Neuronal stem cell (in vitro differentiated cells): ENCODE measurements around the gene YY1.
A peak's percentile ranks its signal among the peaks of the same experiment; 100 is the strongest.
"Not testable (repeated sequence)": the region's sequence is repeated elsewhere in the genome, so short reads cannot be mapped to it uniquely, and the experiment has no call there.

Source experiments
- DNase-seq: peaks from one replicate; pipeline ENCODE4 v3.0.0-alpha.2; 2013; ENCODE audit warnings: low spot score
- H2AFZ ChIP-seq: one replicate; pipeline ENCODE4 v1.6.1; 2013; ENCODE audit warnings: mild to moderate bottlenecking, low read length, inconsistent platforms
- H2AK5ac ChIP-seq: 2 replicates; pipeline ENCODE4 v1.6.1; 2013; ENCODE audit warnings: low read depth, mild to moderate bottlenecking, inconsistent platforms, low read length, moderate library complexity, mixed read lengths
- H2BK120ac ChIP-seq: 2 replicates; pipeline ENCODE4 v1.6.1; 2013; ENCODE audit warnings: low read depth, mild to moderate bottlenecking, inconsistent platforms, low read length, moderate library complexity, mixed read lengths
- H2BK12ac ChIP-seq: one replicate; pipeline ENCODE4 v1.6.1; 2013; ENCODE audit warnings: low read length, inconsistent platforms
- H2BK15ac ChIP-seq: 2 replicates; pipeline ENCODE4 v1.6.1; 2013; ENCODE audit warnings: mild to moderate bottlenecking, low read length, inconsistent platforms, mixed read lengths
- H2BK5ac ChIP-seq: one replicate; pipeline ENCODE4 v1.6.1; 2013; ENCODE audit warnings: inconsistent platforms, mild to moderate bottlenecking, low read length, moderate library complexity
- H3K14ac ChIP-seq: one replicate; pipeline ENCODE4 v1.6.1; 2013; ENCODE audit warnings: low read length, inconsistent platforms
- H3K18ac ChIP-seq: 2 replicates; pipeline ENCODE4 v1.6.1; 2013; ENCODE audit warnings: low read length, inconsistent platforms
- H3K23ac ChIP-seq: 2 replicates; pipeline ENCODE4 v1.6.1; 2013; ENCODE audit warnings: low read depth, mild to moderate bottlenecking, mixed read lengths, low read length, inconsistent platforms; ENCODE audit not compliant: poor library complexity
- H3K27ac ChIP-seq: replicated peaks from 3 replicates; pipeline ENCODE4 v1.5.1; 2013; ENCODE audit warnings: low read length, inconsistent platforms
- H3K27me3 ChIP-seq, 3 experiments: 2 replicates each; pipeline ENCODE4 v1.6.1; 2013; ENCODE audit warnings: low read length in 3 of 3, mild to moderate bottlenecking in 2 of 3, inconsistent platforms in 1 of 3, low read depth in 1 of 3, mixed read lengths in 1 of 3, moderate library complexity in 1 of 3; ENCODE audit not compliant: control insufficient read depth in 3 of 3, insufficient read depth in 3 of 3
- H3K36me3 ChIP-seq, 2 donors: replicated peaks in 1 of 2; 2 replicates each; pipeline ENCODE4 v1.6.1; 2013; ENCODE audit warnings: low read length in 2 of 2; ENCODE audit not compliant: control insufficient read depth in 2 of 2, insufficient read depth in 2 of 2
- H3K4ac ChIP-seq: 2 replicates; pipeline ENCODE4 v1.6.1; 2013; ENCODE audit warnings: inconsistent platforms, mild to moderate bottlenecking, low read length, moderate library complexity
- H3K4me1 ChIP-seq, 2 donors: 1 replicate in 1 of 2; 2 replicates in 1 of 2; pipeline ENCODE4 v1.6.1; 2013; ENCODE audit warnings: low read length in 2 of 2, low read depth in 1 of 2; ENCODE audit not compliant: control insufficient read depth in 2 of 2, insufficient read depth in 1 of 2
- H3K4me2 ChIP-seq: one replicate; pipeline ENCODE4 v1.6.1; 2013; ENCODE audit warnings: mild to moderate bottlenecking, low read length, inconsistent platforms; ENCODE audit not compliant: insufficient read depth, poor library complexity, severe bottlenecking
- H3K4me3 ChIP-seq, 2 donors: 2 replicates each; pipeline ENCODE4 v1.5.1; 2013; ENCODE audit warnings: low read length in 2 of 2, mild to moderate bottlenecking in 2 of 2, inconsistent platforms in 1 of 2, moderate library complexity in 1 of 2
- H3K79me1 ChIP-seq: one replicate; pipeline ENCODE4 v1.6.1; 2013; ENCODE audit warnings: low read depth, mild to moderate bottlenecking, inconsistent platforms, low read length, moderate library complexity
- H3K9ac ChIP-seq: one replicate; pipeline ENCODE4 v1.6.1; 2013; ENCODE audit warnings: mild to moderate bottlenecking, low read depth, low read length, inconsistent platforms; ENCODE audit not compliant: poor library complexity
- H3K9me3 ChIP-seq, 2 donors: replicated peaks in 1 of 2; 2 replicates each; pipeline versions ENCODE3 to v1.6.1; 2013; ENCODE audit warnings: low read length in 2 of 2, mild to moderate bottlenecking in 2 of 2, inconsistent platforms in 1 of 2, low read depth in 1 of 2, mixed read lengths in 1 of 2, moderate library complexity in 1 of 2; ENCODE audit not compliant: control insufficient read depth in 2 of 2, insufficient read depth in 1 of 2
- H4K8ac ChIP-seq: one replicate; pipeline ENCODE4 v1.6.1; 2013; ENCODE audit warnings: low read depth, mild to moderate bottlenecking, inconsistent platforms, low read length, moderate library complexity
- H4K91ac ChIP-seq: one replicate; pipeline ENCODE4 v1.6.1; 2013; ENCODE audit warnings: low read length, low read depth, mild to moderate bottlenecking, inconsistent platforms; ENCODE audit not compliant: poor library complexity
- WGBS, 2 donors: extraction: QIAGEN DNeasy Blood & Tissue Kit; methylation state at CpG; one replicate each; pipeline ENCODE4 v1.1.7; 2013; ENCODE audit warnings: missing lambda C conversion rate in 2 of 2, mixed read lengths in 1 of 2; ENCODE audit not compliant: insufficient read length in 2 of 2, insufficient replicate concordance in 1 of 2; ENCODE audit errors: extremely low coverage in 2 of 2; 5-methylcytosine and 5-hydroxymethylcytosine counted together

Gene YY1

GRCh38 chr14:100287202-100287997 lies 48.5 kb downstream of the YY1 start:
- H3K18ac ChIP-seq = no peak overlapping the region
- peaks cover 10% of the 10 kb centered on the region for H3K79me1 ChIP-seq
- no peaks in the 10 kb centered on the region for H3K27me3 ChIP-seq
- H2BK15ac ChIP-seq = no peak overlapping the region
- no peak overlapping the region for H3K9ac ChIP-seq
- no peak overlapping the region for H2AK5ac ChIP-seq
- no peak overlapping the region for H3K4ac ChIP-seq
- no peak overlapping the region for H3K14ac ChIP-seq
- WGBS, 2 donors = no CpG with 5 or more reads among the region's 12 CpGs
- H4K91ac ChIP-seq = no peak overlapping the region
- no peak overlapping the region for H3K23ac ChIP-seq
- no peak overlapping the region for H2BK12ac ChIP-seq
- peak overlapping the region; percentile 4 for H3K27ac ChIP-seq
- H3K4me1 ChIP-seq = peaks cover 6 to 9% of the 10 kb centered on the region in 2 donors
- H3K4me2 ChIP-seq = no peak overlapping the region
- DNase-seq = no peak
- no peak overlapping the region for H2BK120ac ChIP-seq
- no peak overlapping the region for H2BK5ac ChIP-seq
- no peak overlapping the region for H4K8ac ChIP-seq
- H3K9me3 ChIP-seq = peaks cover 0 to 1% of the 10 kb centered on the region in 2 donors
- H3K4me3 ChIP-seq = no peak overlapping the region
- H2AFZ ChIP-seq = no peak overlapping the region
- peaks cover 33 to 45% of the 10 kb centered on the region in 2 donors for H3K36me3 ChIP-seq

GRCh38 chr14:100287998-100288295 lies 49.0 kb downstream of the YY1 start:
- not testable (repeated sequence) for H2BK12ac ChIP-seq, H3K4me1 ChIP-seq, H3K27ac ChIP-seq, H2BK5ac ChIP-seq, H3K23ac ChIP-seq, H4K91ac ChIP-seq, H3K18ac ChIP-seq, H3K4me3 ChIP-seq, H2BK120ac ChIP-seq, H3K9ac ChIP-seq, H3K14ac ChIP-seq, H3K4ac ChIP-seq, DNase-seq, H2AFZ ChIP-seq, H3K4me2 ChIP-seq, H3K27me3 ChIP-seq, H2BK15ac ChIP-seq, H2AK5ac ChIP-seq, H4K8ac ChIP-seq, H3K9me3 ChIP-seq
- Histone ChIP-seq H3K36me3 (peaks cover 36 to 48% of the 10 kb centered on the region in 2 donors), H3K79me1 (peaks cover 15% of the 10 kb centered on the region)
- no CpG with 5 or more reads among the region's 8 CpGs for WGBS, 2 donors

DNA sequence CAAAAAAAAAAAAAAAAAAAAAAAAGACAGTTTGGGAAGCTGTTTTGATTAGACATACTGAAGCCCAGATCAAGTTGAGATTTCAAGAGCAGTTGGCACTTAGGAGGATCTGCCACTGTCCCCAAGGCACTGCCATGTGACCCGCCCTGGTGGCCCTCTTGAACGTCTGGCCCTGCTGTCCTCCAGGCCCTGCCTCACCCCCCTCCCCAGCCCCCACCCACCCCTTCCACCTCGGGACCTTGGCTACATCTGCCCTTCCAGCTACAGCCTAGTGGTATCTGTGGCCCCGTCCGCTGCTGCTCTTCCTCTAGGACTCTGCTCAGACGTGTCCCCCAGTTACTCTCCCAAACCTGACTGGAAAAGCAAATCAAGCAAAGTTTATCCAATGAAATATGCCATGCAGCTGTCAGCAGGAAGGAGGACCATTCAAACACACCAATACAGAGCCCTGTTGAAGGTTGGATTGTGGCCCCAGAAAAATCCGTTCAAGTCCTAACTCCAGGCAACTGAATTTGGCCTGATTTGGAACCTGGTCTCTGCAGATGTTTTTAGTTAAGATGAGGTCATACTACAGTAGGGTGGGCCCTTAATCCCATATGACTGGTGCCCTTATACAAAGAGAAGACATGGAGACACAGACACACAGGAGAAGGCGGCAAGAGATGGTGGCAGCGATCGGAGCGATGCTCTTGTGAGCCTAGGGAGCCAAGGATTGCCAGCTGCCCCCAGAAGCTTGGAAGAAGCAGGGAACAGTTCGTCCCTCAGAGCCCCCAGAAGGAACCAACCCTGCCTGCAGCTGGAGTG lies 49.6 kb downstream of the YY1 start:
- Histone ChIP-seq H2BK120ac (no peak overlapping the region), H2BK15ac (no peak overlapping the region), H3K27ac (no peak overlapping the region), H3K36me3 (peaks cover 41 to 54% of the 10 kb centered on the region in 2 donors), H2BK12ac (no peak overlapping the region), H3K14ac (no peak overlapping the region), H2AK5ac (no peak overlapping the region), H3K27me3 (no peaks in the 10 kb centered on the region), H3K4me1 (peaks cover 6 to 9% of the 10 kb centered on the region in 2 donors), H3K79me1 (peaks cover 15% of the 10 kb centered on the region), H3K9ac (no peak overlapping the region), H4K91ac (no peak overlapping the region), H2AFZ (no peak overlapping the region), H3K9me3 (peaks cover 0 to 1% of the 10 kb centered on the region in 2 donors), H2BK5ac (no peak overlapping the region), H4K8ac (no peak overlapping the region), H3K4me3 (no peak overlapping the region), H3K23ac (no peak overlapping the region), H3K4ac (no peak overlapping the region), H3K18ac (no peak overlapping the region), H3K4me2 (no peak overlapping the region)
- no peak for DNase-seq
- whole genome bisulfite sequencing, 2 donors = no CpG with 5 or more reads among the region's 12 CpGs

DNA sequence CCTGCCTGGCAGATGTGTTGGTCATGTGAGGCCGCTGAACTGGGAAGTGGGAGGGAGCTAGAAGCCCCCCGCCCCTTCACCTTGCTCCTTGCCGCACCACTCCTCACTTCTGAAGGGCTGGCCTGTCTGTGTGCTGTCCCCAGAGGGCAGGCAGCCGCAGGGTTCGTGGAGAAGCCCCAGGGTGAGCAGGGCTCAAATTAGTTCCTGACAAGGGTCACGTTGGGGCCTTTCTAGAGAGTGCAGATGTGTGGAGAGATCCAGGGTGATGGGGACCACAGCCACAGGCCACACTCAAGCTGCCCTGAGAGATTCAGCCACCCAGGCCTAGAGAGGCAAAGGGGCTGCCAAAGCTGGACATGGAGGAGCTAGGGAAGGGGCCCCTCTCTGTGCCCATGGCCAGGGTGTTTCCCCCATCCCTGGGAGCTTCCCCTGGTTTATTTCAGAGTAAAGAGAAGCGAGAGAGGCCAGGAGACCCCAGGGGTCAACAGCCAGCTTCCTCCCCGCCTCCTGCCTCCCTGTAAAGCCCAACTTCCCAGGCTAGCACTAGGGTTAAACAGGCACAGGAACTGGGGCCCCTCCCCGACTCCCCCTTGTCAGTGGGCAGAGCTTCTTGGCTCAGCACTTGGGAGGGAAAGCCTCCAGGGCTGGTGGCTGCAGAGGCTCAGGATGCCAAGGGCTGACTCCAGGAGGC lies 51.1 kb downstream of the YY1 start:
- peak overlapping the region; percentile 35 for H3K27ac ChIP-seq
- H3K4ac ChIP-seq = no peak overlapping the region
- no CpG with 5 or more reads among the region's 9 CpGs for WGBS, 2 donors

More for the DNA sequence above, 51.1 kb downstream of the YY1 start:
- no peak overlapping the region for H3K4me3 ChIP-seq
- peaks cover 50 to 55% of the 10 kb centered on the region in 2 donors for H3K36me3 ChIP-seq
- H3K9ac ChIP-seq = peak overlapping the region; percentile 21
- H4K8ac ChIP-seq = no peak overlapping the region
- H3K4me1 ChIP-seq = peaks cover 4 to 6% of the 10 kb centered on the region in 2 donors
- H3K79me1 ChIP-seq = peaks cover 21% of the 10 kb centered on the region
- peak overlapping the region; percentile 20 for H3K23ac ChIP-seq
- H3K27me3 ChIP-seq = no peaks in the 10 kb centered on the region
- no peak overlapping the region for H3K14ac ChIP-seq
- H3K9me3 ChIP-seq = peaks cover 0 to 1% of the 10 kb centered on the region in 2 donors
- H2BK120ac ChIP-seq = no peak overlapping the region
- no peak overlapping the region for H3K4me2 ChIP-seq
- no peak overlapping the region for H2BK12ac ChIP-seq
- no peak overlapping the region for H2AK5ac ChIP-seq
- no peak overlapping the region for H2BK15ac ChIP-seq
- H2BK5ac ChIP-seq = no peak overlapping the region
- no peak overlapping the region for H4K91ac ChIP-seq
- DNase-seq = no peak
- H2AFZ ChIP-seq = no peak overlapping the region
- peak overlapping the region; percentile 76 for H3K18ac ChIP-seq
